HL-60 (cell line): Measurements from ENCODE around the gene PALB2.
A peak's percentile ranks its signal among the peaks of the same experiment; 100 is the strongest.

ENCODE experiments used
- DNase-seq, 2 experiments: peaks; one replicate each; pipeline ENCODE4 v3.0.0-alpha.2; 2010 to 2020; ENCODE audit warnings: low read depth in 1 of 2, low spot score in 1 of 2
- H3K27ac ChIP-seq: fragments of 250-450 bp; sonication (Bioruptor Pico); replicated peaks from 2 replicates; pipeline ENCODE4 v1.5.1; 2020; ENCODE audit warnings: mild to moderate bottlenecking, moderate library complexity
- H3K27me3 ChIP-seq: fragments of 250-450 bp; sonication (Bioruptor Pico); 2 replicates; pipeline ENCODE4 v1.5.1; 2021; ENCODE audit warnings: mild to moderate bottlenecking, moderate library complexity; ENCODE audit not compliant: insufficient read depth, poor library complexity, severe bottlenecking
- H3K4me3 ChIP-seq: replicated peaks from 2 replicates; pipeline ENCODE4 v1.5.1; 2011; ENCODE audit warnings: mild to moderate bottlenecking, control low read depth, low read length; ENCODE audit not compliant: insufficient read depth
- GABPA ChIP-seq: IDR thresholded peaks from 2 replicates; pipeline ENCODE4 v1.6.1; 2012; ENCODE audit warnings: low read depth
- POLR2AphosphoS5 ChIP-seq: IDR thresholded peaks from 2 replicates; pipeline ENCODE4 v1.6.1; 2012; ENCODE audit warnings: low read depth
- SPI1 ChIP-seq: IDR thresholded peaks from 2 replicates; pipeline ENCODE4 v1.6.1; 2012; ENCODE audit warnings: low read depth, mild to moderate bottlenecking, borderline replicate concordance
- TF ChIP-seq, protein P1 (sequence below): IDR thresholded peaks from one replicate; pipeline ENCODE4 v1.5.1; 2011; ENCODE audit warnings: low read length, control low read depth, inconsistent platforms; ENCODE audit not compliant: insufficient read depth
- TF ChIP-seq, protein P2 (sequence below): IDR thresholded peaks from 2 replicates; pipeline ENCODE4 v1.6.1; 2012; ENCODE audit warnings: low read depth; ENCODE audit not compliant: insufficient replicate concordance

Gene PALB2

DNA sequence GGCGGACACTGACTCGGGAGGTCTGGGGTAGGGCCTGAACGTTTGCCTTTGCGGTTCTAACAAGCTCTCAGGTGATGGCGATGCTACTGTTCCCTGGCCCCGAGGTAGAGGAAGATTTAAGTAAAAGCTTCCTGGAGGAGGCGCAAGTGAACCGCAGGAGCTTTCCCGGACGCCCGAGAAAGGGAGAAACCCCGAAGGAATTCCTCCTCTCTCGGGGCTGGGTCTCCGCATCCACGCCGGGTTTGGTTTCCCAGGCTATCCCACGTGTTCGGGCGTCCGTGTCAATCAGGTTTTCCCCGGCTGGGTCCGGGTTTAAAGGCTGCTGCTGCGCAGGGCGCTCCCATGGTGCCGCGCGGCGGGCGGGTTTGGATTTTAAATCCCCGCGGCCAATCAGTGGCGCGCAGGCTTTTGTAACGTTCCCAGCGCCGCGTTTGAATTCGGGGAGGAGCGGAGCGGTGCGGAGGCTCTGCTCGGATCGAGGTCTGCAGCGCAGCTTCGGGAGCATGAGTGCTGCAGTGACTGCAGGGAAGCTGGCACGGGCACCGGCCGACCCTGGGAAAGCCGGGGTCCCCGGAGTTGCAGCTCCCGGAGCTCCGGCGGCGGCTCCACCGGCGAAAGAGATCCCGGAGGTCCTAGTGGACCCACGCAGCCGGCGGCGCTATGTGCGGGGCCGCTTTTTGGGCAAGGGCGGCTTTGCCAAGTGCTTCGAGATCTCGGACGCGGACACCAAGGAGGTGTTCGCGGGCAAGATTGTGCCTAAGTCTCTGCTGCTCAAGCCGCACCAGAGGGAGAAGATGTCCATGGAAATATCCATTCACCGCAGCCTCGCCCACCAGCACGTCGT lies 37.5 kb upstream of the PALB2 start, which contains the start of gene PLK1:
TSS of gene PLK1 (plus strand) at position 460 of the 844 bp plus-strand sequence. CDS start at position 504, 44 bp downstream.
- Histone ChIP-seq H3K27ac (peak within 1 kb of the TSS; percentile 80), H3K4me3 (peak within 1 kb of the TSS; percentile 61), H3K27me3 (no peaks in the 10 kb centered on the region)
- TF ChIP-seq POLR2AphosphoS5 = peak; percentile 76
- 0 out of 2 replicates have a peak, but pooled peaks have one; percentile 7 for TF ChIP-seq GABPA
- no peak for TF ChIP-seq SPI1
- DNase-seq = peak; percentile 71 to 89

DNA sequence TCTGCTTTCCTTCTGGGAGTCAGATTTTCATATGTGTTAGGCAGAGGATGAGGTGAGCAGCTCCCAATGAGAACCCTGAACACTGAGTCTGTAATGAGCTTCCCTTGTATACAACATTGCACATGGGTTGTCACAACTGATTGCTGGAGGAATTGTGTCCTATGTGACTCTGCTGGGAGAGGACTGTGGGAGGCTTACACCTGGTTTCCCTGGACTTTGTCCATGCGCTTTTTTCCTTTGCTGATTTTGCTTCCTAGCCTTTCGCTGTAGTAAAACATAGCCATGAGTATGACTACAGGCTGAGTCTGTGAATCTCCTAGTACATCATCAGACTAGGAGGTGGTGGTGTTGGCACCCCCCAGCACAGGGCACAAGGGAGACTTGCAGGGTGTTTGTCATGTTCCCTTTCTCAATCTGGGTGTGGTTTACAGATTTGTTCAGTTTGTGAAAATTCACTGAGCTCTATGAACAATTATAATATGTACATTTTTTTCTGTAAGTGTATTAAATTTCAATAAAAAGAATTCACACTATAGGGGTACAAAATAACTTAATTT lies 35.9 kb upstream of the PALB2 start:
- no peak for DNase-seq
- no peak overlapping the region for H3K27ac ChIP-seq
- TF ChIP-seq POLR2AphosphoS5 = no peak
- no peak for TF ChIP-seq GABPA
- TF ChIP-seq, protein P1, sequence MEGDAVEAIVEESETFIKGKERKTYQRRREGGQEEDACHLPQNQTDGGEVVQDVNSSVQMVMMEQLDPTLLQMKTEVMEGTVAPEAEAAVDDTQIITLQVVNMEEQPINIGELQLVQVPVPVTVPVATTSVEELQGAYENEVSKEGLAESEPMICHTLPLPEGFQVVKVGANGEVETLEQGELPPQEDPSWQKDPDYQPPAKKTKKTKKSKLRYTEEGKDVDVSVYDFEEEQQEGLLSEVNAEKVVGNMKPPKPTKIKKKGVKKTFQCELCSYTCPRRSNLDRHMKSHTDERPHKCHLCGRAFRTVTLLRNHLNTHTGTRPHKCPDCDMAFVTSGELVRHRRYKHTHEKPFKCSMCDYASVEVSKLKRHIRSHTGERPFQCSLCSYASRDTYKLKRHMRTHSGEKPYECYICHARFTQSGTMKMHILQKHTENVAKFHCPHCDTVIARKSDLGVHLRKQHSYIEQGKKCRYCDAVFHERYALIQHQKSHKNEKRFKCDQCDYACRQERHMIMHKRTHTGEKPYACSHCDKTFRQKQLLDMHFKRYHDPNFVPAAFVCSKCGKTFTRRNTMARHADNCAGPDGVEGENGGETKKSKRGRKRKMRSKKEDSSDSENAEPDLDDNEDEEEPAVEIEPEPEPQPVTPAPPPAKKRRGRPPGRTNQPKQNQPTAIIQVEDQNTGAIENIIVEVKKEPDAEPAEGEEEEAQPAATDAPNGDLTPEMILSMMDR = no peak
- no peak for TF ChIP-seq SPI1
- TF ChIP-seq, protein P2, sequence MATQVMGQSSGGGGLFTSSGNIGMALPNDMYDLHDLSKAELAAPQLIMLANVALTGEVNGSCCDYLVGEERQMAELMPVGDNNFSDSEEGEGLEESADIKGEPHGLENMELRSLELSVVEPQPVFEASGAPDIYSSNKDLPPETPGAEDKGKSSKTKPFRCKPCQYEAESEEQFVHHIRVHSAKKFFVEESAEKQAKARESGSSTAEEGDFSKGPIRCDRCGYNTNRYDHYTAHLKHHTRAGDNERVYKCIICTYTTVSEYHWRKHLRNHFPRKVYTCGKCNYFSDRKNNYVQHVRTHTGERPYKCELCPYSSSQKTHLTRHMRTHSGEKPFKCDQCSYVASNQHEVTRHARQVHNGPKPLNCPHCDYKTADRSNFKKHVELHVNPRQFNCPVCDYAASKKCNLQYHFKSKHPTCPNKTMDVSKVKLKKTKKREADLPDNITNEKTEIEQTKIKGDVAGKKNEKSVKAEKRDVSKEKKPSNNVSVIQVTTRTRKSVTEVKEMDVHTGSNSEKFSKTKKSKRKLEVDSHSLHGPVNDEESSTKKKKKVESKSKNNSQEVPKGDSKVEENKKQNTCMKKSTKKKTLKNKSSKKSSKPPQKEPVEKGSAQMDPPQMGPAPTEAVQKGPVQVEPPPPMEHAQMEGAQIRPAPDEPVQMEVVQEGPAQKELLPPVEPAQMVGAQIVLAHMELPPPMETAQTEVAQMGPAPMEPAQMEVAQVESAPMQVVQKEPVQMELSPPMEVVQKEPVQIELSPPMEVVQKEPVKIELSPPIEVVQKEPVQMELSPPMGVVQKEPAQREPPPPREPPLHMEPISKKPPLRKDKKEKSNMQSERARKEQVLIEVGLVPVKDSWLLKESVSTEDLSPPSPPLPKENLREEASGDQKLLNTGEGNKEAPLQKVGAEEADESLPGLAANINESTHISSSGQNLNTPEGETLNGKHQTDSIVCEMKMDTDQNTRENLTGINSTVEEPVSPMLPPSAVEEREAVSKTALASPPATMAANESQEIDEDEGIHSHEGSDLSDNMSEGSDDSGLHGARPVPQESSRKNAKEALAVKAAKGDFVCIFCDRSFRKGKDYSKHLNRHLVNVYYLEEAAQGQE = no peak
- no peaks in the 10 kb centered on the region for H3K27me3 ChIP-seq
- H3K4me3 ChIP-seq = no peak overlapping the region

DNA sequence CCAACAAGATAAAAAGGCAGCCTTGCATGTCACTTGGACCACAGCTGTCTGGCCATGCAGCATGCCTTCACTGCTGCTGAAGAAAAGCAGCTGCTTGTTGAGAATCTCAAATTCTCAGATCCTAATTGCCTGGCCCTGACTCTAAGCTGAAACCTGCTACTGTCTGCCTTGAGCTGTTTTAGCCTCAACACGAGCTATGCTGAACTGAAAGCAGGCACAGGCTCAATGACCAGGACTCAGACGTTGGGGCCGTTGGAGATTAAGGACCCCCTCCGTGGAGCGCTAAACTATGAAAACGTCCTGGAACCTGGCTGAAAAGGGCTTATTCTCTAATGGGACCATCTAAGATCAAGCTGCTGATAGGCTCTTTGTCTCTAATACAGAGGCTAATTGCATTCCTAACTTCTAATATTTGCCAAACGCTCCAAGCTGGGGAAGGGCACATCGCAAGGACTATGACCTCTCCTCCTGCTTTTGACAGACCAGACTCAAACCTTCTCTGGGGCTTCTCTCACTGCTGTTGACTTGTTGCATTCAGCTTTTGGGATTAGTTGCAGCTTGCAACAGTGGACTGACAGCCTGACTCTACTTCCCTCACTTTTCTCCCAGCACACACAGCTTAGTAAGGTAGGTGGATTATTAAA lies 33.0 kb upstream of the PALB2 start:
- no peak overlapping the region for H3K4me3 ChIP-seq
- H3K27me3 ChIP-seq = no peaks in the 10 kb centered on the region
- TF ChIP-seq, protein P1 = no peak
- TF ChIP-seq, protein P2 = no peak
- no peak for TF ChIP-seq POLR2AphosphoS5
- no peak for TF ChIP-seq SPI1
- TF ChIP-seq GABPA = no peak
- no peak overlapping the region for H3K27ac ChIP-seq
- no peak for DNase-seq

DNA sequence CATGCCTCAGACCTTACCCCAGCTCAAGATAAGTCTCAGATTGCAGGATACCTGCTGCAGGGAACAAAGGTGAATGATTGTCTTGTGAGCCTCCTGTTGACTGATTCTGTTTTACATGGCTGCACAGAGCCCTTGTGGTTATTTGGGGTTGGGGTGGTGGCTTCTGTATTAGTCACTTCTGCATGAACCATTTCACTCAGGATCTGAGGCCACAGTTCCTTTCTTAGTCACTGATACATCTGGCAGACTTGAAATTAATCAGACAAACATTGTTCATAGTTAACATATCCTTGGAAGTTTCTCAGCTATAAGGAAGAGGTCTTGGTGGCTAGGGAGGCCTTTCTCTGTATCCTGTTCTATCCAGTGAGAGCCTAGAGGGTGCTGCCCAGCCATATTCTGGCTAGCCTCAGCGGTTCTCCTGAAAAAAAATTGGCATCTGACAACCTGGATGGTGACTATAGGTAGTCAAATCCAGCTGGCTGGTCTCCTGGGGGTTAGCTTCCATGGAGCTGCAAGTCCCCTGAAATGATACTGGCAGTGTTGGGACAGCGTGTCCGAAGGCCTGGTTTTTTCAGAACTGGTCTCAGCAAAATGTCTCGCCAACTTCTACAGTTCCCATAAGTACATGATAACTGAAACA lies 29.1 kb upstream of the PALB2 start:
- Histone ChIP-seq H3K27me3 (no peaks in the 10 kb centered on the region), H3K27ac (no peak overlapping the region), H3K4me3 (no peak overlapping the region)
- DNase-seq = no peak
- TF ChIP-seq, protein P1 = no peak
- TF ChIP-seq SPI1 = no peak
- TF ChIP-seq GABPA = no peak
- TF ChIP-seq, protein P2 = no peak
- no peak for TF ChIP-seq POLR2AphosphoS5
